GM12878 (cell line): ENCODE data around the gene CDKN3. TPM values are rescaled to one million over a fixed set of nuclear protein-coding genes. Genes with fewer than 3 reads are reported as not detected.

Source experiments
- ATAC-seq: fragments of 200-7000 bp; cut with Tn5 transposase; 3 replicates; pipeline ENCODE4 v1.9.1; 2020; ENCODE audit warnings: mild to moderate bottlenecking, moderate library complexity
- BruUV-seq: library from RNA; stranded (reverse); fragments of 400-500 nt; replicated peaks from 2 replicates; lab custom pipeline; 2021; lab: Mats Ljungman, UMichigan
- CTCF ChIA-PET: fragments of 300-600 bp; sonication (Branson Sonifier 250); formaldehyde crosslinking; extraction: SDS; loops from one replicate; lab custom pipeline; 2021; ENCODE audit warnings: inconsistent platforms; lab: Yijun Ruan, JAX
- POLR2A ChIA-PET: fragments of 350-600 bp; formaldehyde crosslinking; extraction: SDS; loops from one replicate; lab custom pipeline; 2021; ENCODE audit warnings: inconsistent platforms; lab: Charles Lee
- RAD21 ChIA-PET: fragments of 300-600 bp; sonication (Branson Sonifier 250); formaldehyde crosslinking; loops from one replicate; lab custom pipeline; 2023; ENCODE audit warnings: antibody characterized with exemption; ENCODE audit not compliant: unreplicated experiment; lab: Charles Lee
- SMC1A ChIA-PET: fragments of 300-600 bp; sonication (Branson Sonifier 250); formaldehyde crosslinking; loops from one replicate; lab custom pipeline; 2023; ENCODE audit not compliant: unreplicated experiment, uncharacterized antibody; lab: Charles Lee
- DNase-seq: peaks from one replicate; pipeline ENCODE4 v3.0.0-alpha.2; 2011; ENCODE audit warnings: low read depth, low spot score
- FAIRE-seq: peaks from 3 replicates; lab custom pipeline; 2011; peaks lifted over from hg19 to GRCh38; lab: Jason Lieb, UNC
- H2AFZ ChIP-seq: 2 replicates; pipeline ENCODE4 v1.6.0; 2011; ENCODE audit warnings: low read depth, low read length, control low read depth; ENCODE audit not compliant: control insufficient read depth
- H3K27ac ChIP-seq: 2 replicates; pipeline ENCODE4 v1.5.1; 2011; ENCODE audit warnings: control low read depth; ENCODE audit not compliant: control insufficient read depth, insufficient read depth
- H3K27me3 ChIP-seq, 2 experiments: replicated peaks in 1 of 2; 2 replicates each; pipeline versions ENCODE4 v1.6.0 to v1.6.1; 2011; ENCODE audit warnings: low read length in 1 of 2; ENCODE audit not compliant: control insufficient read depth in 2 of 2, insufficient read depth in 2 of 2
- H3K36me3 ChIP-seq, 2 experiments: 2 replicates each; pipeline ENCODE4 v1.5.1; 2011; ENCODE audit warnings: low read length in 1 of 2; ENCODE audit not compliant: control insufficient read depth in 2 of 2, insufficient read depth in 2 of 2
- H3K4me1 ChIP-seq: 2 replicates; pipeline ENCODE4 v1.6.1; 2011; ENCODE audit warnings: mild to moderate bottlenecking, low read length, moderate library complexity, mixed read lengths; ENCODE audit not compliant: control insufficient read depth, insufficient read depth
- H3K4me2 ChIP-seq: 2 replicates; pipeline ENCODE4 v1.6.0; 2011; ENCODE audit warnings: control low read depth; ENCODE audit not compliant: control insufficient read depth, insufficient read depth
- H3K4me3 ChIP-seq: fragments of 200-600 bp; sonication (generic); 2 replicates; pipeline ENCODE4 v1.5.1; 2016
- H3K79me2 ChIP-seq: 2 replicates; pipeline ENCODE4 v1.6.0; 2011; ENCODE audit warnings: low read length; ENCODE audit not compliant: control insufficient read depth, insufficient read depth
- H3K9ac ChIP-seq: 2 replicates; pipeline ENCODE4 v1.8.0; 2011; ENCODE audit warnings: low read length, control low read depth, mixed read lengths; ENCODE audit not compliant: control insufficient read depth, insufficient read depth
- H3K9me3 ChIP-seq: replicated peaks from 3 replicates; pipeline ENCODE4 v1.5.1; 2011; ENCODE audit warnings: mild to moderate bottlenecking, low read length; ENCODE audit not compliant: control insufficient read depth, insufficient read depth
- H4K20me1 ChIP-seq: 2 replicates; pipeline ENCODE4 v1.6.0; 2011; ENCODE audit not compliant: control insufficient read depth, insufficient read depth
- BCLAF1 ChIP-seq: fragments of 450-650 bp; IDR thresholded peaks from 2 replicates; pipeline ENCODE4 v1.6.1; 2017; ENCODE audit warnings: antibody characterized with exemption, mild to moderate bottlenecking, moderate library complexity
- HSF1 ChIP-seq: fragments of 150-350 bp; IDR thresholded peaks from 2 replicates; pipeline ENCODE4 v1.6.1; 2014; ENCODE audit warnings: mild to moderate bottlenecking, low read depth, low read length
- KDM1A ChIP-seq: fragments of 200-600 bp; sonication (generic); IDR thresholded peaks from 2 replicates; pipeline ENCODE4 v1.6.1; 2016; ENCODE audit warnings: borderline replicate concordance
- MEF2A ChIP-seq: IDR thresholded peaks from 2 replicates; pipeline ENCODE4 v1.6.1; 2011; ENCODE audit warnings: low read depth, mild to moderate bottlenecking, low read length, moderate library complexity; ENCODE audit not compliant: insufficient read depth
- NFXL1 ChIP-seq: fragments of 450-650 bp; IDR thresholded peaks from 2 replicates; pipeline ENCODE4 v1.6.1; 2017; ENCODE audit warnings: antibody characterized with exemption, mild to moderate bottlenecking, borderline replicate concordance
- POLR2AphosphoS2 ChIP-seq: IDR thresholded peaks from 2 replicates; pipeline ENCODE4 v1.6.1; 2011; ENCODE audit warnings: low read depth, mild to moderate bottlenecking, low read length, improper control_type of control experiment, moderate library complexity
- ZBTB40 ChIP-seq: fragments of 450-650 bp; IDR thresholded peaks from 2 replicates; pipeline ENCODE4 v1.6.1; 2016; ENCODE audit warnings: mild to moderate bottlenecking, moderate library complexity, borderline replicate concordance
- ZZZ3 ChIP-seq: IDR thresholded peaks from 2 replicates; pipeline ENCODE4 v1.6.1; 2011; ENCODE audit warnings: low read depth; ENCODE audit not compliant: control insufficient read depth, insufficient read length
- WGBS: methylation state at CpG from one replicate; pipeline ENCODE4 v1.1.6; 2016; ENCODE audit warnings: low lambda C conversion rate; ENCODE audit not compliant: insufficient replicate concordance, insufficient coverage; ENCODE audit errors: missing lambda C conversion rate; 5-methylcytosine and 5-hydroxymethylcytosine counted together
- in situ Hi-C: fragments of 300-500 bp; cut with MboI; formaldehyde crosslinking; loops from 9 replicates; pipeline ENCODE4 v1.14.3; 2018; ENCODE audit warnings: mixed read lengths
- intact Hi-C: fragments of 100-400 bp; cut with micrococcal nuclease; formaldehyde crosslinking; loops from one replicate; pipeline ENCODE4 v1.14.2; 2022; ENCODE audit not compliant: unreplicated experiment
- polyA plus RNA-seq, 11 experiments: library from polyadenylated mRNA; depleted of rRNA in 4 of 11; unstranded in 6 of 11; stranded (reverse) in 5 of 11; fragments of >200 nt; fragmentation: Nextera tagmentation in 4 of 11; fragmentation: Illumina TruSeq in 1 of 11; extraction: Ambion mirVana in 4 of 11; extraction: Trizol in 1 of 11; gene quantifications; 1 replicate in 1 of 11; 2 replicates in 10 of 11; pipeline versions ENCODE4 v1.2.1 to v1.2.3, GENCODE V29; 2011 to 2016; ENCODE audit warnings: inconsistent platforms in 2 of 11, missing spikeins in 2 of 11, low read depth in 1 of 11
- total RNA-seq, 4 experiments: library from RNA; depleted of rRNA in 3 of 4; stranded (reverse); fragments of >200 nt in 3 of 4; fragmentation: Illumina TruSeq in 1 of 4; extraction: Trizol in 1 of 4; gene quantifications; 2 replicates each; pipeline versions ENCODE4 v1.2.1 to v1.2.3, GENCODE V29; 2013 to 2021

CDKN3 gene
- total and polyA plus RNA-seq, 10 of the 15 experiments (the other 5 are each of a cell fraction or from before 2014, with no cell fraction given): 54.9 to 197 (median 111) TPM

GRCh38 chr14:54394596-54394995 lies 2.2 kb upstream of the CDKN3 start:
- H3K4me2 ChIP-seq: no peak overlapping the region
- H3K27ac ChIP-seq: no peak overlapping the region
- H3K4me3 ChIP-seq: no peak overlapping the region
- no peaks in the 10 kb centered on the region for H3K36me3 ChIP-seq
- H3K27me3 ChIP-seq: no peaks in the 10 kb centered on the region
- ChIA-PET SMC1A (interaction anchor here (1.2 kb wide), 1 partner anchor 92 kb away, joined by 3 read pairs; no protein-coding TSS in a partner anchor), RAD21 (interaction anchor here (4.1 kb wide), 1 partner anchor 92 kb away, joined by 16 read pairs; no protein-coding TSS in a partner anchor), POLR2A (no interaction called here), CTCF (interaction anchor here (0.7 kb wide), 1 partner anchor 13 kb away, joined by 3 read pairs; no protein-coding TSS in a partner anchor)
- FAIRE-seq (no peak), ATAC-seq (no peak), DNase-seq (no peak)
- H2AFZ ChIP-seq: no peak overlapping the region
- no peak overlapping the region for H3K9ac ChIP-seq
- peaks cover 17% of the 10 kb centered on the region for H3K79me2 ChIP-seq
- in situ Hi-C loops (no loop called here), intact Hi-C loops (no loop called here)
- 92% methylated on average over 27 of the region's 27 CpGs for WGBS
- BruUV-seq: no TSS peak
- no peaks in the 10 kb centered on the region for H3K9me3 ChIP-seq
- H3K4me1 ChIP-seq: no peaks in the 10 kb centered on the region
- H4K20me1 ChIP-seq: no peaks in the 10 kb centered on the region
- no peak for TF ChIP-seq HSF1
- no peak for TF ChIP-seq KDM1A
- no peak for TF ChIP-seq BCLAF1
- no peak for TF ChIP-seq MEF2A
- no peak for TF ChIP-seq NFXL1
- no peak for TF ChIP-seq ZZZ3
- no peak for TF ChIP-seq ZBTB40
- no peak for TF ChIP-seq POLR2AphosphoS2
